Neural progenitor cell (in vitro differentiated cells): ENCODE data around the gene NTF3.

Source experiments
- CTCF ChIP-seq: fragments of 200-600 bp; sonication (generic); IDR thresholded peaks from 2 replicates; pipeline ENCODE4 v1.5.1; 2017; ENCODE audit warnings: antibody characterized with exemption, mild to moderate bottlenecking
- EZH2phosphoT487 ChIP-seq: fragments of 200-600 bp; sonication (generic); IDR thresholded peaks from 2 replicates; pipeline ENCODE4 v1.6.1; 2017; ENCODE audit warnings: antibody characterized with exemption

- TF ChIP-seq CTCF: no peak
- TF ChIP-seq EZH2phosphoT487: no peak
Observed at GRCh38 chr12:5433845-5434646, 2.1 kb downstream of the NTF3 start.
